Fibroblast of the aortic adventitia (primary cell): Measurements from ENCODE around the gene FRMD3. TPM values are rescaled to one million over a fixed set of nuclear protein-coding genes. Genes with fewer than 3 reads are reported as not detected.

ENCODE experiments used
- DNase-seq: peaks from one replicate; pipeline ENCODE4 v3.0.0-alpha.2; 2010; ENCODE audit warnings: low read depth
- H3K4me3 ChIP-seq: 2 replicates; pipeline ENCODE4 v1.5.1; 2011; ENCODE audit warnings: low read depth, mild to moderate bottlenecking, control low read depth, low read length, moderate library complexity
- total RNA-seq: library from RNA; depleted of rRNA; stranded (reverse); fragments of >200 nt; gene quantifications from 2 replicates; pipeline ENCODE4 v1.2.3, GENCODE V29; 2012; ENCODE audit warnings: low replicate concordance
- TF ChIP-seq, protein P1 (sequence below): IDR thresholded peaks from 2 replicates; pipeline ENCODE4 v1.5.1; 2011; ENCODE audit warnings: mild to moderate bottlenecking, low read length, control low read depth, inconsistent platforms; ENCODE audit not compliant: insufficient read depth

The FRMD3 gene
- total RNA-seq, 1 donor, result 4.8 TPM

- TF ChIP-seq, protein P1, sequence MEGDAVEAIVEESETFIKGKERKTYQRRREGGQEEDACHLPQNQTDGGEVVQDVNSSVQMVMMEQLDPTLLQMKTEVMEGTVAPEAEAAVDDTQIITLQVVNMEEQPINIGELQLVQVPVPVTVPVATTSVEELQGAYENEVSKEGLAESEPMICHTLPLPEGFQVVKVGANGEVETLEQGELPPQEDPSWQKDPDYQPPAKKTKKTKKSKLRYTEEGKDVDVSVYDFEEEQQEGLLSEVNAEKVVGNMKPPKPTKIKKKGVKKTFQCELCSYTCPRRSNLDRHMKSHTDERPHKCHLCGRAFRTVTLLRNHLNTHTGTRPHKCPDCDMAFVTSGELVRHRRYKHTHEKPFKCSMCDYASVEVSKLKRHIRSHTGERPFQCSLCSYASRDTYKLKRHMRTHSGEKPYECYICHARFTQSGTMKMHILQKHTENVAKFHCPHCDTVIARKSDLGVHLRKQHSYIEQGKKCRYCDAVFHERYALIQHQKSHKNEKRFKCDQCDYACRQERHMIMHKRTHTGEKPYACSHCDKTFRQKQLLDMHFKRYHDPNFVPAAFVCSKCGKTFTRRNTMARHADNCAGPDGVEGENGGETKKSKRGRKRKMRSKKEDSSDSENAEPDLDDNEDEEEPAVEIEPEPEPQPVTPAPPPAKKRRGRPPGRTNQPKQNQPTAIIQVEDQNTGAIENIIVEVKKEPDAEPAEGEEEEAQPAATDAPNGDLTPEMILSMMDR, result no peak
- peak; percentile 58 for DNase-seq
- no peak overlapping the region for H3K4me3 ChIP-seq
These were observed 152.9 kb downstream of the FRMD3 start for GRCh38 chr9:83385317-83385716.

DNA sequence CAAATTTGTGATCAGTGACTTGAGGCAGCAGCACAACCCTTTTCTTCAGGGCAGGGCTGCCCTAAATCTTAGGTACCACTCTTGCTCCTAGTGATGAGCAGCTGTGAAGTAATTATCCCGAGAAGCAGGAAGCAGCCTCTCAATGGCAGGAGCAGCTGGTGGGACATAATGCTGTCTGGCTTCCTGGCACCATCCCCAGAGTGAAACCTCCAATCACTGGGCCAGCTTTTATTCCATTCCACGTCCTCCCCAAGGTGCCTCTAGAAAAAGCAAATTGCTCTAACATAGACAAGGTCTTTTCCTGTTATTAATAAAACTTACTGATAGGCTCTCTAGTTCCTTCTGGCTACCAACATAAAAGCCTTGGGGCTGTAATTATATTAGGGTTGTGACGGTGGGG lies 154.0 kb downstream of the FRMD3 start:
- TF ChIP-seq, protein P1, result no peak
- no peak for DNase-seq
- no peak overlapping the region for H3K4me3 ChIP-seq

DNA sequence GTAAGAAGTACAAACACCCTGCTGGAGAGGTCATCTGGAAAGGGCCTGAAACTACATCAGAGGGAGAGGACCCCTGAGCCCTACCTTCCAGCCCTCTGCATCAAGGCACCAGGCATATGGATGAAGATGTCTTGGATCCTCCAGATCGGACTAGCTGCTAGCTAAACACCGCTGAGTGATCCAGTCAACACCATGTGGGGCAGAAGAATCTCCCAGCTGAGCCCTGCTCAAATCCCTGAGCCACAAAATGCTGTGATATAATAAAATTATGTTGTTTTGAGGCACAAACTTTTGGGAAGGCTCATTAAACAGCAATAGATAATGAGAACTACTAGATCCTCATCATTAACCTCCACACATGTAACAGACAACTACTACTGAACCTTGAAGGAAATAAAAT lies 155.2 kb downstream of the FRMD3 start:
- no peak overlapping the region for H3K4me3 ChIP-seq
- no peak for DNase-seq
- TF ChIP-seq, protein P1, result no peak

- no peak overlapping the region for H3K4me3 ChIP-seq
- no peak for DNase-seq
- TF ChIP-seq, protein P1, result no peak
These were observed 155.8 kb downstream of the FRMD3 start for GRCh38 chr9:83382421-83382820.

DNA sequence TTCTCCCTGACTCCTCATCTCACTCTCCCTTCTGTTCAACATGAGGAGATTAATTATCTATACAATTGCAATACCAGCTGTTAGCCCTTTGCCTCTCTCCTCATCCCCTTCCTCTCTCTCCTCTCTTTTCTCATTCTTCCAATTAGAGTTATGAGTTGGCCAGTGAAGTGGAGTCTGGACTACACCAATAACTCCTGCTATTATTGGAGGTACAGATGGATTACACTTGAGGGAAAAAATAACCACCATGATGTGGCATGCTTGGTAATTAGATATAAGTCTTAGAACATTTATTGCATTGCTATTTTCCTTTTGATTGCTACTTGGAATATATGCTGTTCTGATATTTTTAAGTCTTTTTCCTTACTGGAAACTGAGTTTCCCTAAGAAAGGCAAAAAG lies 159.2 kb downstream of the FRMD3 start:
- no peak for DNase-seq
- TF ChIP-seq, protein P1, result no peak
- H3K4me3 ChIP-seq, result no peak overlapping the region

DNA sequence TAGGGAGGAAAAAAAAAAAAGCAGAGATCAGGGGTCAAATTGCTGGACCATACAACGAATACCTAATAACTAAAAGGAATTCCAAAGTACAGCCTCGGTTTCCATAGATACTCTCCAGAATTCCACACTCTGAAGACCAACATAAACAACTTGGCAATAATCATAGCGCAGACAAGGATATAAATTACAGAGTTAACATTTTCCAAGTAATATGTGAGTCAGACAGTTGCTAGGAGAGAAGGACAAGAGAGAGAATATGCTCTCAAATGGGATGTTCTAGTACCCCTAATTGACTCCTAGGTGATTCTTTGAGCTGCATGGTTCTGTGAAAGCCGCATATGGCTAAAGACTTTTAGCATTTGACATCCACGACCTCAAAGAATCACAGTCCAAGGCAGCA lies 165.2 kb downstream of the FRMD3 start:
- no peak overlapping the region for H3K4me3 ChIP-seq
- no peak for DNase-seq
- TF ChIP-seq, protein P1, result no peak

DNA sequence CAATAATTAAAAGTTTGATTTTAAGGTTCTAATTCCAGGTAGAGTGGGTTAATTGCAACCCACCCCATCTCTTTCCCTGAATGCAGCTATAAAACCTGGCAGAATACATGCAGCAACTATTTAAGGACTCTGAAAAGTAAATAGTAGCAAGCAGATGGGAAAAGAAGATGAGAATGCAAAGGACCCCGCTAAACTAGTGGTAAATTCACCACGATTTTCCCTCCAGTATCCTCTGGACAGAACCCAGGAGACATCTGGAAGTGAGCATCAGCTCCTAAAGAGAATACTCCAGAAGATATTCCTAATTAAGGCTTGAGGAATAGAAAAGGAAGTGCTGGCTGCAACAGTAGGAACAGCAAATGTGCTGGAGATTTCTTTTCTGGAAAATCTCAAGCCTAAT lies 170.9 kb downstream of the FRMD3 start:
- DNase-seq, result no peak
- TF ChIP-seq, protein P1, result no peak
- H3K4me3 ChIP-seq, result no peak overlapping the region
